Stimulated activated CD8-positive, alpha-beta memory T cell treated with anti-CD3 and anti-CD28 coated beads, Interleukin-12 subunit alpha, Interleukin-12 subunit beta, amount 100 ng/mL, for 4 hours (primary cell): ENCODE data around the gene DGKD.

Experiments
- DNase-seq: peaks from one replicate; pipeline ENCODE4 v3.0.0-alpha.2; 2020; ENCODE audit warnings: low read depth

Gene DGKD

GRCh38 chr2:233498126-233498525 is 143.8 kb downstream of the DGKD start:
- no peak for DNase-seq

GRCh38 chr2:233499928-233500327 is 145.6 kb downstream of the DGKD start:
- no peak for DNase-seq

- DNase-seq = no peak
These were observed 147.1 kb downstream of the DGKD start for GRCh38 chr2:233501198-233502076.

GRCh38 chr2:233503481-233503880 is 149.2 kb downstream of the DGKD start:
- no peak for DNase-seq

GRCh38 chr2:233503947-233504637 is 149.8 kb downstream of the DGKD start:
- DNase-seq = no peak

GRCh38 chr2:233513953-233514655 is 159.8 kb downstream of the DGKD start:
- no peak for DNase-seq

- DNase-seq = no peak
These were observed 165.7 kb downstream of the DGKD start for GRCh38 chr2:233519787-233520611.
